Forelimb muscle (tissue), 1 donor: Measurements from ENCODE around the gene TBC1D17. TPM values are rescaled to one million over a fixed set of nuclear protein-coding genes. Genes with fewer than 3 reads are reported as not detected.

Experiments used
- DNase-seq: peaks from one replicate; pipeline ENCODE4 v3.0.0-alpha.2; 2013; ENCODE audit warnings: low read depth
- polyA plus RNA-seq: library from polyadenylated mRNA; unstranded; fragments of 120-200 nt; gene quantifications from one replicate; pipeline ENCODE4 v1.2.1, GENCODE V29; 2013; ENCODE audit not compliant: insufficient read length

Gene TBC1D17
- polyA plus RNA-seq, 1 donor, result 35.6 TPM

GRCh38 chr19:49894011-49894664 is 16.6 kb downstream of the TBC1D17 start:
- no peak for DNase-seq

- no peak for DNase-seq
Observed at GRCh38 chr19:49894879-49895565, 17.5 kb downstream of the TBC1D17 start.

- DNase-seq, result no peak
Observed at GRCh38 chr19:49895566-49896297, 18.2 kb downstream of the TBC1D17 start.

- no peak for DNase-seq
Observed at GRCh38 chr19:49896863-49897621, 19.5 kb downstream of the TBC1D17 start, which contains the start of gene IL4I1. Gene IL4I1, minus strand, starts transcription at chr19:49896887. Its CDS starts 727 bp downstream, at chr19:49896160.

- DNase-seq, result no peak
Observed at GRCh38 chr19:49904136-49904535, 26.6 kb downstream of the TBC1D17 start.

- no peak for DNase-seq
Observed at GRCh38 chr19:49906879-49907564, 29.5 kb downstream of the TBC1D17 start.

GRCh38 chr19:49907745-49908446 is 30.4 kb downstream of the TBC1D17 start:
- no peak for DNase-seq

GRCh38 chr19:49908480-49909420 is 31.2 kb downstream of the TBC1D17 start:
- DNase-seq, result no peak

GRCh38 chr19:49910179-49910578 is 32.7 kb downstream of the TBC1D17 start:
- no peak for DNase-seq

- no peak for DNase-seq
Observed at GRCh38 chr19:49911381-49912145, 34.1 kb downstream of the TBC1D17 start.

GRCh38 chr19:49912965-49913685 is 35.6 kb downstream of the TBC1D17 start:
- DNase-seq, result no peak

- no peak for DNase-seq
Observed at GRCh38 chr19:49913720-49914119, 36.2 kb downstream of the TBC1D17 start.

- DNase-seq, result no peak
Observed at GRCh38 chr19:49915271-49915670, 37.8 kb downstream of the TBC1D17 start.

- DNase-seq, result no peak
Observed at GRCh38 chr19:49916839-49917733, 39.6 kb downstream of the TBC1D17 start.

- DNase-seq, result no peak
Observed at GRCh38 chr19:49918089-49918488, 40.6 kb downstream of the TBC1D17 start.

- no peak for DNase-seq
Observed at GRCh38 chr19:49920624-49921363, 43.3 kb downstream of the TBC1D17 start.
